Measurements from ENCODE around the gene IDUA.

- no peak for TF ChIP-seq CTCF (IDR thresholded peaks at IDR 0.05)
- no peak for TF ChIP-seq EZH2 (IDR thresholded peaks at IDR 0.05; ENCODE audit: borderline replicate concordance, insufficient read depth, low read depth, low read length, poor library complexity, severe bottlenecking)
Observed at GRCh38 chr4:987624-988513, 1.0 kb downstream of the IDUA start.

Data from B cell (primary cell).